Epithelial cell of esophagus (primary cell): ENCODE measurements around the gene ATG13.
"Not testable (repeated sequence)": the region's sequence is repeated elsewhere in the genome, so short reads cannot be mapped to it uniquely, and the experiment has no call there.

Experiments used
- DNase-seq: peaks from one replicate; pipeline ENCODE4 v3.0.0; 2010; ENCODE audit warnings: low read depth
- H3K4me3 ChIP-seq: 2 replicates; pipeline ENCODE4 v1.5.1; 2011; ENCODE audit warnings: mild to moderate bottlenecking, low read length, control low read depth
- TF ChIP-seq, protein P1 (sequence below): IDR thresholded peaks from 2 replicates; pipeline ENCODE4 v1.5.1; 2011; ENCODE audit warnings: low read depth, mild to moderate bottlenecking, low read length, control low read depth, inconsistent platforms; ENCODE audit not compliant: insufficient read depth; ENCODE audit errors: missing control alignments

ATG13 gene

DNA sequence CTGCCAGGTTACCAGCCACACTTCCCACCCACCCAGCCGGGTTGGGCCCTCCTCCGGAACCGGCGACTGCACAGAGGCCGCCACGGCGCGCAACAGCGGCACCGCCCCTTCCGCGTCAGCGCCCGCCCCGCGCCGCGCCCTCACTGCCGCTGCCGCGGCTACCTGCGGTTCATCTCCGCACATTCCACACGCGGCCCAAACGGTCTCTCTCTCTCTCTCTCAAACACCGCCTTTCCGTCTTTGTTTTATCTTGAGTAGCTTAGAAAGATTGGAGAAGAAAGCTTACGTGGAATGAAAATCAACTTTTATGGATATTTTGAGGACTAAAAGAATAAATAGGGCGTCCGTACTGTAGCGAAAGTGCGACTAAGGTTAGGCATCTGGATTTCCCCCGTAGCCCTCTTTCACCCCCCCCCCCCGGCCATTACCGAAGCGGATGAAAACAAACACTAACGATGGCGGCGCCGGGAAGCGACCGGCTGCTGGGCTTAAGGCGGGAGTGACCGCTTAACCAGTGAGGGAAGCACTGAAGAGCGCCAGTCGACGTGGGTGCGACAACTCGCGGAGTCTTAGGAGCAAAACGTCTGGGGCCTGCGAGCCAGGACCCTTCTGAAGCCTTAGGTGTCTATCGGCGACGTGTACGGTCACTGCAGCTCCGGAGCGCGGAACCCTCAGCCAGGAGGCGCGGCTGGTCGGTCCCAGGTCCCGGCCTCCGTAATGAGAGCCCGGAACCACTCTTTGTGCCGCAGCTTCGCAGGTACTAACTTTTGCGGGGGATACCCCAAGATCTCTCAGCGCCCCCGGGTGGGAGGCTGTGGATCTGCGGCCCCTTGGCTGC, at the start of gene ATG13, which contains the start of gene HARBI1:
Gene ATG13, plus strand, starts transcription at position 420 of the 838 bp plus-strand sequence. CDS start 26,739 bp downstream, outside the sequence.
Gene HARBI1, minus strand, starts transcription at position 94 of the 838 bp plus-strand sequence. CDS start 990 bp downstream, outside the sequence.
- peak; percentile 93 for DNase-seq
- TF ChIP-seq, protein P1, sequence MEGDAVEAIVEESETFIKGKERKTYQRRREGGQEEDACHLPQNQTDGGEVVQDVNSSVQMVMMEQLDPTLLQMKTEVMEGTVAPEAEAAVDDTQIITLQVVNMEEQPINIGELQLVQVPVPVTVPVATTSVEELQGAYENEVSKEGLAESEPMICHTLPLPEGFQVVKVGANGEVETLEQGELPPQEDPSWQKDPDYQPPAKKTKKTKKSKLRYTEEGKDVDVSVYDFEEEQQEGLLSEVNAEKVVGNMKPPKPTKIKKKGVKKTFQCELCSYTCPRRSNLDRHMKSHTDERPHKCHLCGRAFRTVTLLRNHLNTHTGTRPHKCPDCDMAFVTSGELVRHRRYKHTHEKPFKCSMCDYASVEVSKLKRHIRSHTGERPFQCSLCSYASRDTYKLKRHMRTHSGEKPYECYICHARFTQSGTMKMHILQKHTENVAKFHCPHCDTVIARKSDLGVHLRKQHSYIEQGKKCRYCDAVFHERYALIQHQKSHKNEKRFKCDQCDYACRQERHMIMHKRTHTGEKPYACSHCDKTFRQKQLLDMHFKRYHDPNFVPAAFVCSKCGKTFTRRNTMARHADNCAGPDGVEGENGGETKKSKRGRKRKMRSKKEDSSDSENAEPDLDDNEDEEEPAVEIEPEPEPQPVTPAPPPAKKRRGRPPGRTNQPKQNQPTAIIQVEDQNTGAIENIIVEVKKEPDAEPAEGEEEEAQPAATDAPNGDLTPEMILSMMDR: peak; percentile 75
- H3K4me3 ChIP-seq: peak within 1 kb of the TSS; percentile 97

DNA sequence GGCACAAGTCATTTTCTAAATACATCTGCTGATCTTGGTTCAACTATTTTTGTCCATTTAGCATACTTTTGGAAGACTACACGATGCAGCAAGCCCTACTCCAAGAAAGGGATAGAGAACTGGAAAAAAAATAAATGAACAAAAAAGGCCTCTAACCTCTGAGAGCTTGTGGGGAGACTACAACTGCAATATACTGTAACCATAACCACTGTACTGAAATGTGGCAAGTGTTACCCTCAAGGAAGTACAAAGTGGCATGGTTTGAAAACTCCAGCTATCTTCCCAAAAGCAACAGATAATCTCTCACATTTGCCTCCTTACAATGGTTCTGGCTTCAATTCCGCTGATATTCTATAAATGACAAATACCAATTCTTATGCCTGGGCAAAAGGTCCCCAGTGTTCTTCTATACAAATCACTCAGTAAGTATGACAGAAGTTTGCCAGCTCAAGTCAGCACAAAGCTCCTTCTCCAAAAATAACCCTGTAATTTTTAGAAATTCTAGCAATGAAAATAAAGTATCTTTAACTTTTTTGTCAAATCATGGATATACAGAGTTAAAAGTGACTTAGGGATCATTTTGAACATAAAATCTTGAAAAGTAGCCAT, 46.5 kb upstream of the ATG13 start:
- no peak overlapping the region for H3K4me3 ChIP-seq
- no peak for DNase-seq
- TF ChIP-seq, protein P1: no peak

DNA sequence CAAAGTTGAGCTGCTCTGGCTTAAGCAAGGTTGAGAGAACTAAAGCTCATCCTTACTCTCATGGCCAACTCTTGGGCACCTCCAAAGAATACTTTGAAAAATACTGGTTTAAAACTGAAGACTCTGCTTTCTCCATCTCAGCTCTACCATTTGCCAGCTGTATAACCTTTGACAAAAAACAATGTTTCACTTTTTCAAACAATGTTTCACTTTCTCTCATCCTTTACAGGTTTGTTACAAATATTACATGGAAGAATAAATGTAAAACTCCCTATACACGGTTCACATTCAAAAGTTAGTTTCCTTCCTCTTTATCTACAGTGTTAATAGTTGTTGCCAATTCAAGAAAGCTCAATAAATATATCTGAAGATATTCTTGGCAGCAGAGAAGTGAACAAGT, 42.7 kb upstream of the ATG13 start:
- TF ChIP-seq, protein P1: no peak
- H3K4me3 ChIP-seq: no peak overlapping the region
- no peak for DNase-seq

DNA sequence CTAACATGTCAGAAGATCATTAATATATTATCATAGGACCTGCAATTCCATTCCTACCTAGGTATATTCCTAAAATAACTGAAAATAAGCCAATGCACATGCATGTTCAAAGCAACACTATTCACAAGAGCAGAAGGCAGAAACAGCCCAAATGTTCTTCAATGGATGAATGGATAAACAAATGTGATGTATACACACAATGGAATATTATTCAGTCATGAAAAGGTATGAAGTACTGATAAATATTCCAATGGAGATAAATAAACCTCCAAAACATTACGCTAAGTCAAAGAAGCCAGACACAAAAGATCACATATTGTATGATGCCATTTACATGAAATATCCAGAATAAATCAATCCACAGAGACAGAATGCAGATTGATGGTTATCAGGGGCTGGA, 40.3 kb upstream of the ATG13 start:
- no peak overlapping the region for H3K4me3 ChIP-seq
- TF ChIP-seq, protein P1: no peak
- DNase-seq: no peak

DNA sequence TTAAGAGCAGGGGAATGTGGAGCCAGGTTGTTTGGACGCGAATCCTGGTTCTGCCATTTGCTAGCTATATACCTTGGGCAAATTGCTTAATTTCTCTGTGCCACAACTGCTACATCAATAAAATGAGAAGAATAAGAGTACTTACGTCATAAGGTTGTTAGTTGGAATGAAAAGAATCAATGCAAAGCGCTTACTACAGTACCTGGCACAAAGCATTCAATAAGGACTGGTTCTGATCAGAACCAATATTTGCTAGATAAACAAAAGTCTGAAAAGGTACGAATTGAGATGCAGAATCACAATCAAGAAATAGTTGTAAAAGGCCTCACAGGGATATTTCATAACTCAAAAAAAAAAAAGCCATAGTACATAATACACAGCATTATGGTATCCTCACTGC, 34.8 kb upstream of the ATG13 start:
- TF ChIP-seq, protein P1: no peak
- H3K4me3 ChIP-seq: no peak overlapping the region
- no peak for DNase-seq

DNA sequence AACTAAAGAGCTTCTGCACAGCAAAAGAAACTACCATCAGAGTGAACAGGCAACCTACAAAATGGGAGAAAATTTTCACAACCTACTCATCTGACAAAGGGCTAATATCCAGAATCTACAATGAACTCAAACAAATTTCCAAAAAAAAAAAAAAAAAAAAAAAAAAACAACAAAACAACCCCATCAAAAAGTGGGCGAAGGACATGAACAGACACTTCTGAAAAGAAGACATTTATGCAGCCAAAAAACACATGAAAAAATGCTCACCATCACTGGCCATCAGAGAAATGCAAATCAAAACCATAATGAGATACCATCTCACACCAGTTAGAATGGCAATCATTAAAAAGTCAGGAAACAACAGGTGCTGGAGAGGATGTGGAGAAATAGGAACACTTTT, 33.8 kb upstream of the ATG13 start:
- not testable (repeated sequence) for H3K4me3 ChIP-seq, DNase-seq

DNA sequence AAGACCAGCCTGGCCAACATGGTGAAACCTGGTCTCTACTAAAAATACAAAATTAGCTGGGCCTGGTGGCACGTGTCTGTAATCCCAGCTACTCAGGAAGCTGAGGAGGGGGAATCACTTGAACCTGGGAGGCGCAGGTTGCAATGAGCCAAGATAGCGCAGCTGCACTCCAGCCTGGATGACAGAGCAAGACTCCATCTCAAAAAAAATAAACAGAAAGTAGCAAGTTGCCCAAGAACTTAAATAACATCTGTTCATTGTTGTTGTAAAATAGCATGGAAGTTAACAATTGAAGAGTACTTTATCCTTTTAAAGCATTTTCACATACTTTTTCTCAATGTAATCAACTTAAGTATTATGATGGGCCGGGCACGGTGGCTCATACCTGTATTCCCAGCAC, 29.2 kb upstream of the ATG13 start:
- DNase-seq: no peak
- TF ChIP-seq, protein P1: no peak
- no peak overlapping the region for H3K4me3 ChIP-seq
